ENCODE measurements around the gene AKAP8L. TPM values are rescaled to one million over a fixed set of nuclear protein-coding genes. Genes with fewer than 3 reads are reported as not detected.

Gene AKAP8L
- total and polyA plus RNA-seq, 2 of the 8 experiments (the other 6 are each of a cell fraction or from before 2014, with no cell fraction given): 75.1 to 138 TPM

DNA sequence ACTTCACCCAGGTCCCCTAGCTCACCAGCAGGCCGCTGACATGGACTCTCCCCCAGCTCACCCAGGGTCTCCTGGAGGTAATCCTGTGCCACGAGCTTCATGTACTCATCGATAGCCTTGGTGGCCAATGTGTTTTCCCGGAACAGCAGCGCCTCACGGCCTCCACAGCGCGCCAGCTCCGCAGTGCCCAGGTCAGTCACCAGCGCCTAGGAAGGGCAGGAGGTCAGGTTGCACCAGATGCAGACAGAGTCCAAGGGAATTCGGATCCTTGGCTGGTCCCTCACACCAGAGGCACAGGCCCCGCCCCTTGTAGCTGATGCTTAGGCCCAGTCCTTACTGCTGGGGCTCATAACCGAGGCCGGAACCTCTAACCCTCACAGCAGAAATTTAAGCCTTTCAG lies 37.7 kb upstream of the AKAP8L start:
- H3K4me2 ChIP-seq (ENCODE audit: insufficient read depth in 1 of 2, low read depth in 2 of 2, low read length in 2 of 2): peak overlapping the region; percentile 49 to 82
- H2BK20ac ChIP-seq (ENCODE audit: low read length): no peak overlapping the region
- H3K36me3 ChIP-seq (ENCODE audit: control insufficient read depth in 2 of 4, insufficient read depth in 4 of 4, low read length in 3 of 4): no peaks in the 10 kb centered on the region; a peak in 1 of 8 replicates
- H4K8ac ChIP-seq (ENCODE audit: extremely low read depth, insufficient read depth, low read length): peak overlapping the region; percentile 60; the same call in 1 of the 2 replicates
- no peak overlapping the region for H4K91ac ChIP-seq (replicated peaks; ENCODE audit: insufficient read length, low read length)
- no peak overlapping the region for H3K23ac ChIP-seq (ENCODE audit: insufficient read length)
- ChIA-PET CTCF (ENCODE audit: partially characterized antibody) (interaction anchor here (0.5 to 5.7 kb wide), 13 partner anchors 8 to 670 kb away, joined by 3 to 25 read pairs (median 4); partner anchors contain the start of genes AKAP8L and RASAL3), POLR2A (ENCODE audit: partially characterized antibody) (interaction anchor here (1.1 kb wide), 2 partner anchors 35 to 38 kb away, joined by 3 to 6 read pairs; partner anchors contain the start of gene AKAP8L)
- 0 out of 2 replicates have a peak overlapping the region, but pooled peaks have one; percentile 2 for H2AFZ ChIP-seq (ENCODE audit: low read length)
- no peak for DNase-seq (ENCODE audit: low read depth in 1 of 2, low spot score in 2 of 2)
- H3K4me3 ChIP-seq (ENCODE audit: extremely low read depth in 1 of 4, insufficient read depth in 2 of 4, low read depth in 3 of 4, low read length in 4 of 4): peak overlapping the region in 2 of 4 experiments; percentile 29 to 61; a peak in 5 of 8 replicates
- FAIRE-seq: no peak
- no peak overlapping the region for H3K56ac ChIP-seq (replicated peaks; ENCODE audit: insufficient read length, low read depth, low read length)
- no peak overlapping the region for H4K5ac ChIP-seq (ENCODE audit: insufficient read length, low read depth, low read length)
- no peak overlapping the region for H2BK5ac ChIP-seq (ENCODE audit: low read depth, low read length)
- H3K9ac ChIP-seq (replicated peaks in 1 of 4; ENCODE audit: extremely low read depth in 1 of 4, low read depth in 3 of 4, low read length in 3 of 4): no peak overlapping the region
- H3K79me1 ChIP-seq (ENCODE audit: low read depth, low read length): no peaks in the 10 kb centered on the region
- H4K20me1 ChIP-seq (replicated peaks in 1 of 2; ENCODE audit: control insufficient read depth in 1 of 2, insufficient read depth in 2 of 2, low read length in 2 of 2): peaks cover 0 to 6% of the 10 kb centered on the region in 2 experiments
- no peaks in the 10 kb centered on the region for H3K79me2 ChIP-seq (ENCODE audit: control insufficient read depth in 1 of 2, insufficient read depth in 2 of 2, low read length in 2 of 2)
- no peaks in the 10 kb centered on the region for H3K9me3 ChIP-seq (ENCODE audit: insufficient read depth in 2 of 2, low read depth in 1 of 2, low read length in 1 of 2)
- H3K18ac ChIP-seq (ENCODE audit: extremely low read depth, low read length): peak overlapping the region; percentile 1; the same call in 1 of the 2 replicates
- no peak overlapping the region for H2AK5ac ChIP-seq (ENCODE audit: low read depth, low read length)
- H2BK15ac ChIP-seq (ENCODE audit: low read length): no peak overlapping the region
- no peak overlapping the region for H3K27ac ChIP-seq (ENCODE audit: low read depth, low read length)
- no peak for TF ChIP-seq JUN (IDR thresholded peaks at IDR 0.05; ENCODE audit: low read depth, low read length)
- H3K14ac ChIP-seq (ENCODE audit: insufficient read length): no peak overlapping the region
- peaks cover 13% of the 10 kb centered on the region; the same call in 1 of the 2 replicates for H3K23me2 ChIP-seq (ENCODE audit: low read depth, low read length)
- H3K4me1 ChIP-seq (replicated peaks in 1 of 4; ENCODE audit: control insufficient read depth in 3 of 4, insufficient read depth in 4 of 4, low read length in 3 of 4): peaks cover 0 to 17% (median 10%) of the 10 kb centered on the region in 4 experiments; a peak in 5 of 7 replicates
- peak overlapping the region; percentile 50; the same call in 1 of the 2 replicates for H2BK12ac ChIP-seq (ENCODE audit: low read depth, low read length)
- H3K27me3 ChIP-seq (replicated peaks in 1 of 4; ENCODE audit: control insufficient read depth in 3 of 4, extremely low read depth in 1 of 4, insufficient read depth in 3 of 4, low read length in 3 of 4): peaks cover 20 to 69% (median 55%) of the 10 kb centered on the region in 4 experiments
- WGBS, 2 experiments (ENCODE audit: extremely low coverage in 1 of 2, insufficient coverage in 1 of 2, insufficient read length in 1 of 2, insufficient replicate concordance in 2 of 2, low coverage in 1 of 2, low lambda C conversion rate in 2 of 2, missing lambda C conversion rate in 1 of 2): 38% methylated on average over 13 of the region's 14 CpGs; no CpG with 5 or more reads in 1 of the 2 experiments
- no peak overlapping the region for H3K4ac ChIP-seq (replicated peaks; ENCODE audit: insufficient read length, low read depth, low read length)
- H2BK120ac ChIP-seq (replicated peaks; ENCODE audit: low read depth, low read length): no peak overlapping the region

All from H1 (cell line).